IPS-11a (cell line): Measurements from ENCODE around the gene RASA3.
"Not testable (repeated sequence)": the region's sequence is repeated elsewhere in the genome, so short reads cannot be mapped to it uniquely, and the experiment has no call there.

ENCODE experiments used
- H3K4me3 ChIP-seq: one replicate; pipeline ENCODE4 v1.5.1; 2013; ENCODE audit warnings: low read depth, low read length, control low read depth

Gene RASA3

DNA sequence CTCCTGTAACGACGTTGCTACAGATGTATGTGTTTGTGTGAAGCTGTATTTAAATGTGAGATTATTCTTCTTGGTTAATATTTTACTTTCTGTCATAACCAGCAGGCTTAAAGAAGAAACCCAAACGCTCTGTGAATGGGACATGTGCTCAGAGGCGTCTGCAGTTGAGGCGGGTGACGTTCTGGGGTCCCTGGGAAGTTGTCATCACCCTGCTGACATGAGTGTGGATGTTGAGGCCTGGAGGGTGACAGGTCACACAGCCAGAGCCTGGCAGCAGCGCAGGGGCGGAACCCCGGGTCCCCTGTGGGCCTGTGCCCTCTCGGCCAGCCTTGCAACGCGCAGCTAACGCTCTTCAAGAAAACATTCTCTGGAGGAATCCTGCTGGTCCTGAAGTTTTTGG, 16.6 kb downstream of the RASA3 start:
- H3K4me3 ChIP-seq, result no peak overlapping the region

DNA sequence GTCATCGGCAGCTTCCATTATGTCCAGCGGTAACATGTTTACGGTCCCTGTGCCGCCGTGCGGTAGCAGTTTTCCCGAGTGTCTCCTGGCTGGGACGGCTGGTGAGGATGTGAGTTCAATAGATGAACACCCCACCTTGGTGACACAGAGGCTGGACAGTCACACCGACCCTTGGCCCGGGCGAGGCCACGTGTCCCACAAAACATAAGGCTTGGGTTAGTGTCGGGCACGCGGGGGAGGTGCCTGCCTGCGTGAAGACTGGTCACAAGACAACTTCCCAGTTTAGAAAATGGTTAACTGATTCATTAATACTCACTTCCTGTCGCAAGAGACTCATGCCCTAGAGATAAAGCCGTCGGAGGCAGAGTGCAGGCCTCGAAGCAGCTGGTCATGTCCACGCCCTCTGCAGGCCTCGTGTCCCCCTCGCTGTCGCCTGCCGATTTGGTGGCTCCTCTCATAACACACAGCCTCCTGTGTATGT, 17.2 kb downstream of the RASA3 start:
- no peak overlapping the region for H3K4me3 ChIP-seq

DNA sequence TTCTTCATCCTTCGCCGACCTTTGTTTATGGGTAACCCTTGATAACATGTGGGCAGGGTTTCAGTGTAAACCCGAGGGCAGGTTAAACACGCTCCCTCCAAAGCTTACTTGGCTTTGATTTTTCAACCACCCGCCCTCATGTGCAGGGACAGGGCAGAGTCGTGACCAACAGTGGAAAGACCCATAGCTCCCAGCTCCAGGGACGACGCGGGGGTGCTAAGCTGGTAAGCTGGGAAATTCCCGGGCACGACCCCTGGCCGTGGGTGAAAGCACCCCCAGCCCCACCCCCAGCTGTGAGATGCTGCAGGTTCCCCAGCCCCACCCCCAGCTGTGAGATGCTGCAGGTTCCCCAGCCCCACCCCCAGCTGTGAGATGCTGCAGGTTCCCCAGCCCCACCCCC, 17.8 kb downstream of the RASA3 start:
- not testable (repeated sequence) for H3K4me3 ChIP-seq

DNA sequence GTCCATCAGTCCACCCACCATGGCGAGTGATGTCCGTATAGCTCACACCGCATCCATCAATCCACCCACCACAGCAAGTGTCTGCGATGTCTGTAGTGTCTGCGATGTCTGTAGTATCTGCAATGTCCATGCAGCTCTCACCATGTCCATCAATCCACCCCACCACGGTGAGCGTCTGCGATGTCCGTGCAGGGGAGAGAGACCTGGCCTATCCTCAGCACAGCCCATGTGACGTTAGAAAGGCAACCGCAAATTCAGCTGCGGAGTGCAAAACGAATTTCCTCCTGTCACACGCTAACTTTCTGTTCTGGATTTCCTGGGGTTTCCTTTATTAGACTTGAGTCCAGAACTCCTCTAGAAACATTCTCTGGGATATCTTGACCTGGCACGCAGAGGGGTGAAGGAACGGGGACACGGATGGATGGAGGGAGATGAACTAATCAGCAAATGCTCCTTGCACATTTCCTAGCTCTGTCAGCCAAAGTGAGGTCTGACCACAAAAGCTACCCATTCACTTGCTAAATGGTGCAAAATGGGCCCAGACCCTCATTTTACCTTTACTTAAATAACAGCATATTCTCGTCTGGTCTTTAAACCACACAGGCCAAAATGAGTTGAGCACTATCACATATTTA, 18.3 kb downstream of the RASA3 start:
- H3K4me3 ChIP-seq, result no peak overlapping the region

DNA sequence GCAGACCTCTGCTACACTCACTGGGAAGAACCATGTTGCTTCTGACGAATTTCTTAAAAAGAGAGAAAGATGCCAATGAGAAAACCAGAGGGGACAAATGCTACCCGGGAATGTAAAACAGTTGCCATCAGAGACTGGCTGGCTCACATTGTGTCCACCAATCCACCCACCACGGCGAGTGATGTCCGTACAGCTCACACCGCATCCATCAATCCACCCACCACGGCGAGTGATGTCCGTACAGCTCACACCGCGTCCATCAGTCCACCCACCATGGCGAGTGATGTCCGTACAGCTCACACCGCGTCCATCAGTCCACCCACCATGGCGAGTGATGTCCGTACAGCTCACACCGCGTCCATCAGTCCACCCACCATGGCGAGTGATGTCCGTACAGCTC, 19.0 kb downstream of the RASA3 start:
- H3K4me3 ChIP-seq, result not testable (repeated sequence)

DNA sequence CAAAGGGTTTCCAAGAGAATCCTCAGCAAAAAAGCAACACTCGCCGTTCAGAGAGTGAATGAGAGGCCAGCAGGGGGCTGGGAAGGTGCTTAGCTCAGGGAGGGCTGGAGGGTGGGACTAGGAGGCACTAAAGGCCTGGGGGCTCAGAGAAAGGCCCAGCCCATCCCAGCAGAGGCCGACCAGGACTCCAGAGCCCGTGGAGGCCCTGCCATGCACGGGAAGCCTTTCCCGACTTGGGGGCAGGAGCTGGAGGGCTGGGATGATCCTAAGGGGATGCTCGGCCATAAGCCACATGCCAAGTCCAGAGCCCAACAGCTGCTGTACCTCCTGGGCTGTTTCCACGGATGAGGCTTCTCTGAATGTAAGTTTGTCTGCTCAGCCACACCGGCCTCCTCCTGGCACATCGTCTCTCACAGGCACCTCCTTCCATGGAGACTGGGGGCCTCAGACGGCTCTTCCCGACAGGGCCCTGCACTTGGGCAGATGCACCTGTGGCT, 19.5 kb downstream of the RASA3 start:
- no peak overlapping the region for H3K4me3 ChIP-seq

DNA sequence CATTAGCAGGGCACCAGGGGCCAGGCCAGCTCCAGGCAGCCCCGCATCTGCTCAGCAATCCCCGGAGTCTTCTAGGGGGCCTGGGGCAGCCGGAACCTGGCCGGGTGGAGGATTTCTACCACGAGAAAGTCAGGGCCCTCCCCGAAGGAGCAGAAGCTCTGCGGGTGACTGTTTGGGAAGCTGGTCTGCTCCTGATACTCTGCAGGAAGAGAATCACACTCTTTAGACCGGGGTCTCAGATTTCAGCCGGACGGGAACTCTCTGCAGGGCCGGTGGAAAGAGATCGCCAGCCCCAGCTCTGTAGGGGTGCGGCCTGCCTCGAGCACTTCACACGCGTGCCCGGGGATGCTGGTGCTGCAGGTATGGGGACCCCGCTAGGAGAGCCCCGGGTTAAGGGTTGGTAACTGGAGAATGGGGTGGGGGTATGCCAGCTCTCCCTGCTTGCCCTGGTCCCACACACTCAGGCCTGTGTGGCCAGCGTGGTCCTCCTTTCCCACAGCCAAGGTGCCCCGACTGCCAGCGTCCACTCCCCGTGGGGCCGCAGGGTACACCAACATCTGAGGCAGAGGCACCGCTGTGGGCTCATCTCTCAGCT, 20.1 kb downstream of the RASA3 start:
- no peak overlapping the region for H3K4me3 ChIP-seq

DNA sequence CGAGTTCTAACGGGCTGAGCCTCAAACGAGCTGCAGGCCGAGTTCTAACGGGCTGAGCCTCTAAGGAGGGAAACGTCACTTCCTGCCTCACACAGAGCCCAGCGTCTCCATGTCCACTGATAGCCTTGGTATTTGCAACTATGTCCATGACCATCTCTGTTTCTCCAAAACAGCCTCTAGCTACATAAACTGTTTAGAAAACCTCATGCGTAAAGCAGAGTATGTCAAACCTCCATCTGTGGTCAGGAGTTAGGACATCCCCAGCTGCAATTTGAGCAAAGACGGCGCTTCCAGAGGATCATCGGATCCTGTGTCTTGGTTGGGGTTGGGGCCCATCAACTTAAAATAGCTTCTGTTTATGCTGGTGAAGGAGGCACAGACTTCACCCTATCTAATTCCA, 20.8 kb downstream of the RASA3 start:
- no peak overlapping the region for H3K4me3 ChIP-seq

DNA sequence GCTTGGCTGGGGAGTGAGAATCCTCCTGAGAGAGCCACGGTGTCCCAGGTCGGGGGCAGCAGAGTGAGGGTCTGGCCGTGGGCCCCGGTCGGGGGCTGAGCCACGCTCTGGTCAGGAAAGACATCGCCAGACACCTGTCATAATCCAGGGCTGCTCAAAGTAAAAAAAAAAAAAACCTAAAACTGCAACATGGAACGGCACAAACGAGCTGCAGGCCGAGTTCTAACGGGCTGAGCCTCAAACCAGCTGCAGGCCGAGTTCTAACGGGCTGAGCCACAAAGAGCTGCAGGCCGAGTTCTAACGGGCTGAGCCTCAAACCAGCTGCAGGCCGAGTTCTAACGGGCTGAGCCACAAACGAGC, 21.6 kb downstream of the RASA3 start:
- H3K4me3 ChIP-seq, result not testable (repeated sequence)

DNA sequence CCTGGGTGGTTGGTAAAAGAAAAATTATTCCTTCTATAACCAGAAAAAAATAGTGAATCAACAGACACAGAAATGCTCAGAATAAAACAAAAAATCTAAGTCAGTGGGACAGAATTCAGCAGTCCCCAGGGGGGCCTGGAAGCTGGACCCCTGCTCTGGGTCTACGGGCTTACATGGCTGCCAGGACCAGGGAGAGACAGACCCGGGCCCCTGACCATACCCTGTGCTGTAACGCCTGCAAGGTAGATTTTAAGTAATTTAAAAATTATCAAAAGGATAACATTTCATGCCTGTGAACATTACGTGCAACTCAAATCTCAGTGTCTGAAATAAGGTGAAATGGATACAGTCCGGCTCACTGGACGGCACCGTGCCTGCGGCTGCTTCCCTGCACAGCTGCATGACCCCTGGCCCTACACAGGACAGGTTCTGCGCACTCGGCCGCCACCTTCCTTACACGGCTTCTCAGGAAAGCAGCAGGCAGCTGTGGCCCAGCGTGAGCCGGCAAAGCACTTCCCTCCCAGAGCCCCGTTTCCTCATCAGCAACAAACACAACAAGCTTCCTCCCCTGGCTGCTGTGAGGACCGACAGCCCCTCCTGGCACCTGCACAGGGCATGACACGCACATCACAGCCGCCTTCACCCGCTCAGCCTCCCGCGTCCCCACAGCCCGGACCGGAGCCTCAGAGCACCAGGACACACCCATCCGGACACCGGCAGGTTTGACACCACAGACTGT, 22.2 kb downstream of the RASA3 start:
- H3K4me3 ChIP-seq, result no peak overlapping the region

DNA sequence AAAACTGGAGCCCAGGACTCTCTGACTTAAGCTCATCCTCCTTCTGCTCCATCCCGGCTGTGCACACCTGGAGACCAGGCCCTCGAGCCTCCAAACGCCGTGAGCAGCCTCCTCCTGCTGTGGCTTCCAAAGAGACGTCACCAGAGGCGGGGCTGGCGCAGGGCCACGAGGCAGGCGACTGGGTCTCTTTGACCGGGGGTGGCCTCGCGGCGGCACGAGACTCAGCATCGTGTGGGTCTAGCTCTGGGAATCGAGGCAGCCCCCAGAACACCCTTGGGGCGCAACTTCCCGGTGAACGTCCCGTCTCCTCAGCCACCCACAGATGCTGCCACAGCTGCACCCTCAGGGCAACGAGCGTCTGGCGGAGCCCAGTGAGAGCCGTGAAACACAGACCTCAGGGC, 22.8 kb downstream of the RASA3 start:
- no peak overlapping the region for H3K4me3 ChIP-seq

DNA sequence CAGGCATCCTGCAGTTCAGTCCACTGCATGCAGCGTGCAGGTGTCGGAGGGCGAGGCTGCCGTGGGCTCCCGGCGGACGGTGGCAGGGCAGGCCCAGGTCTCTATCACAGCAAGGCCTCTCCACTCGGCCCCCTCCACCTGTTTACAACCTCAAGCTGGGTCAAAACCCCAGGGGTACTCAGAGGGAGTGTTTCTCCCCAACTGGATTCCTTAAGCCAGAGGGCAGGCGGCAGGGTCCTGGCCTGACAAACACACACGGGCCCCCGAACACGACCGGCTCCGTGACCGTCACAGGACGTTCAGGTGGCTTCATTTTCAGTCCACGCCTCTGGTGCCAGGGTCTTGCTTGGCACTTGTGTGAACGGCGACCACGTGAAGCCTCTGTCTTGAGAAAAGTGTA, 23.5 kb downstream of the RASA3 start:
- H3K4me3 ChIP-seq, result no peak overlapping the region

DNA sequence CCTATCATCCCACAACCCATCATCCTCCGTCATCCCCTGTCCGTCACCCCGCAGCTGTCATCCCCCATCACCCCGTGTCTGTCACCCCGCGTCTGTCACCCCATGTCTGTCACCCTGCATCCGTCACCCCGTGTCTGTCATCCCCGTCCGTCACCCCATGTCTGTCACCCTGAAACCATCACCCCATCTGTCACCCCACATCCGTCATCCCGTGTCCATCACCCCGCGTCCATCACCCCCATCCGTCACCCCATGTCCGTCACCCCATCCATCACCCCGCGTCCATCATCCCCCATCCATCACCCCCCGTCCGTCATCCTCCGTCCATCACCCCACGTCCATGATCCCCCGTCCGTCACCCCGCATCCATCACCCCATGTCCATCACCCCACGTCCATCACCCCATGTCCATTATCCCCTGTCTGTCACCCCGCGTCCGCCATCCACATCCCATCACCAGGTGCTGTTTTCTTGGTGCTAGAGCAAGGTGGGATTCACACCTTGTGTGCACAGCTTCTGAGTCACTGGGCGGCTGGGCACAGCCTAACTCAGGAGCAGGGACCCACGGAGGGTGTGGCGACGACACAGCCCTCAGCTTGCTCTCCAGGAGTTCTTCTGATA, 24.2 kb downstream of the RASA3 start:
- no peak overlapping the region for H3K4me3 ChIP-seq

DNA sequence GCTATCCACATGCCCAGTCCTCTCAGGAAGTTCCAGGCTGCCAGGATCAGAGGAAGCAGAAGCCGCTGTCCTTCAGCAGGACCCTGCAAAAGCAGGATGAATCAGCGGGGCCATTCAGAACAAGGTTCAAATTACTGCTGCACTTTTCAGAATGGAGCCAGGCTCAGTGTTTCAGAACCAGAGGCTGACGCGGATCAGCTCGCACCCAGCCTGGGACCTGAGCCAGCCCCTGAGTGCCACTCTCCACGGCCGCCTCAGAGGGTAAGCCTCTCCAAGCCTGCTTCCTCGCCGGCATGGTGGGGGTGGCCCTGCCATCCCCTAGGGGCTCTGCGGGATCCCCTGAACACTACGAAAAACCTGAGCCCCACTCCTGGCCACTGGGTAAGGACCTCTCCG, 24.7 kb downstream of the RASA3 start:
- H3K4me3 ChIP-seq, result no peak overlapping the region

DNA sequence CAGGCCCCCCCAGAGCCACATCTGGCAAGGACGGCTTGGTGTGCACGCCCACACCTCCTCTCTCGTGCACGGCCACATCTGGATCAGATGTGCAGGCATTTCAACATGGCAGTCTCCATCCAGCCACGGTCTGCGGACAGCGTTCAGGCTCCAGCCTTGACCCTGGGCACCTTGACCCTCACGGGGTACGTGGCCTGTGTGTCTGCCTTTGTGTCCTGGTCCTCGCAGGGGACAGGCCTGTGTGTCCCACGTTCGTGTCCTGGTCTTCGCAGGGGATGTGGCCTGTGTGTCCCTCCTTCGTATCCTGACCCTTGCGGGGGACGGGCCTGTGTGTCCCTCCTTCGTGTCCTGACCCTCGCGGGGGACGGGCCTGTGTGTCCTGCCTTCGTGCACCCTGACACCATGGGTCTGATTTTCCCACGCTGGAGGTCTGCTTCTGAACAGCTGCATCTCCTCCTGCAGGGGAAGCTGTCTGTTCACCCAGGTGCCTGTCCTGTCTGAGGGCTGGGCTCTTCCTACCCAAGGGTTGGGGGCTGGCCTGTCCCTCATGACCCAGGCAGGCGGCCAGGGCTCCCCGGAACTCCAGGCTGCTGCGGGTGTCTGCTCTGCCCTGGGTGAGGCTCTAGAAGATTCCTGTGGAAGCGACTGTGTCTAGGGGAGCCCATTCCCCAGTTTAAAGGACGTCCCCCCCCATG, 25.3 kb downstream of the RASA3 start:
- H3K4me3 ChIP-seq, result no peak overlapping the region

DNA sequence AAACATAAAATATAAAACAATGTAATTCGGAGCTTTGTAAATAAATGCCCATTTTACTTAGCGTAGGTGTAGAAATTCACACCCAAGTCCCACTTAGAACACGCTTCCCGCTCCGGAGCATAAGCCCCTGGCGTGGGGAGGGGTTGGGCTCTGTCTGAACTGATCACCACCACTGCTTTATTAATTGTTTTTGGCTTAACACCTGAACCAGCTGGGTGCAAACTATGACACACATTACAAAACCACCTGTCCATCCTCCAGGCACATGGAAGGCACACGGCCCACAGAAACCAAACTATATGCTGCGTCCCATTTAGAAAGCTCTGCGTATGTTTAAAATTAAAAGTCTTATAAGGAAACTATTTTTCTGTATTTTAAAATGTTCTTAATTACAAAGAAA, 25.9 kb downstream of the RASA3 start:
- no peak overlapping the region for H3K4me3 ChIP-seq

DNA sequence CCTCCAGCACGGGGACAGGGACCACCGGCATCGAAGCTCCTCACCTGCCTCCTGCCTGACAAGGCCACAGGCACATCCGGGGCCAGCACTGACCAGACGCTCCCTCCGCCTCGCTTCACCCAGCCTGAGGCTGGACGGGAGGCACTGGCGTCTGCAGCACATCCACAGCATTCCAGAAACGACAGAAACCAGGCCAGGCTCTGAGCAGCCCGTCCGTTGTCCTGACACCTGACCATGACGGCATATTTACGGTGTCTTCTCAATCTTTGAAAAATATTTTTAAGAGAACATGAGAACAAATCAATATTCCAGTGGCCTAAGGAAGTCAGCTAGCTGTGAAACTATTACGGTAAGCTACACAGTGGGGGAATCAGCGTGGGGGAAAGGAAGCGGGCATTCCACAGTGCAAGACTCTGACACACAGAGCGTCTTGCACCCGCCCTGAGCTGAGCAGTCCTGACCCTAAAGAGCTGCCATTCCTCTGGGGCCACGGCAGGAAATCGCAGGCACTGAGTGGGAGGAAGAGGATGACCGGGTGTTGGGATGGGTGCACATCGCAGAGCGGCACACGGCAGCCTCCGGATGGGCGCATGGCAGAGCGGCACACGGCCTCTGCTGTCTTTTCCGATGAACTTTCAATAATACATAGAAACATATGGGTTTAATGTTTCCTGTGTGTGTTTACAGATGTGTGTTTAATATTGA, 26.8 kb downstream of the RASA3 start:
- no peak overlapping the region for H3K4me3 ChIP-seq

DNA sequence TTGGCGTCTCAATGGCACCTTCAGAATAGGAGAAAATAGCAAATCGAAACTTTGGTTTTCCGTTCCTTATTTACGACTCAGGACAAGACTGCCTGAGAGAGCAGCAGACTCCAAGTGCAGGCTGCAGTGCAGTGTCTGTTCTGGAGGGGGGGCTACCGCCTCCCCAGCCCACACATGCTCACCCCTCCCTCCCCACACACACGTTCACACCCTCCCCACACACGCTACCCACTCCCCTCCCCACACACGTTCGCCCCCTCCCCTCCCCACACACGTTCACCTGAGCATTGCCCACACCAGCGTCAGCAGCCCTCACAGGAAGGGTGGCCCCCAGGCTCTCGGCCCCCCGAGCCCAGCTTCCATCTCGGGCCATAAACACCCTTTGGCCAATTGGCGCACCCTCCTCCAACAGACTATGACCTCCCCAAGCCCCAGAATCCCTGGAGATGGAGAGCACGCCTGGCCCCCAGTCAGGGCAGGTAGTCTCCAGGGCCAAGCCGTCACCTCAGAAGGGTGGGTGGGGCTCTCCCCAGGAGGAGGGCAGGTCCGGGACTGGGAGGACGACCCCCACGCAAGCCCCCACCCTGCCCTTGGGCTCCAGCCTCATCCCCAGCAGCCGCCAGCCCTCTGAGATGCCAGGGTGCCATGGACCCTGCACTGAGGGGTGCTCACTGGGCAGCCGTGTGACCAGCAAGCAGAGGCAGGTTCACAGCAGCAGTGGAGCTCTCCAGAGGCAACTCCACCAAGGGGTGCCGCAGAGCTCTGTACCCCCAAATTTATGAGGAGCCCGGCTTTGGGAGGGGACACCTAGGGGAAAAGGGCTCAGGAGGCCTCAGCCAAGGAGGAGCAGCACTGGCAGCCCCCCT, 27.5 kb downstream of the RASA3 start:
- no peak overlapping the region for H3K4me3 ChIP-seq

DNA sequence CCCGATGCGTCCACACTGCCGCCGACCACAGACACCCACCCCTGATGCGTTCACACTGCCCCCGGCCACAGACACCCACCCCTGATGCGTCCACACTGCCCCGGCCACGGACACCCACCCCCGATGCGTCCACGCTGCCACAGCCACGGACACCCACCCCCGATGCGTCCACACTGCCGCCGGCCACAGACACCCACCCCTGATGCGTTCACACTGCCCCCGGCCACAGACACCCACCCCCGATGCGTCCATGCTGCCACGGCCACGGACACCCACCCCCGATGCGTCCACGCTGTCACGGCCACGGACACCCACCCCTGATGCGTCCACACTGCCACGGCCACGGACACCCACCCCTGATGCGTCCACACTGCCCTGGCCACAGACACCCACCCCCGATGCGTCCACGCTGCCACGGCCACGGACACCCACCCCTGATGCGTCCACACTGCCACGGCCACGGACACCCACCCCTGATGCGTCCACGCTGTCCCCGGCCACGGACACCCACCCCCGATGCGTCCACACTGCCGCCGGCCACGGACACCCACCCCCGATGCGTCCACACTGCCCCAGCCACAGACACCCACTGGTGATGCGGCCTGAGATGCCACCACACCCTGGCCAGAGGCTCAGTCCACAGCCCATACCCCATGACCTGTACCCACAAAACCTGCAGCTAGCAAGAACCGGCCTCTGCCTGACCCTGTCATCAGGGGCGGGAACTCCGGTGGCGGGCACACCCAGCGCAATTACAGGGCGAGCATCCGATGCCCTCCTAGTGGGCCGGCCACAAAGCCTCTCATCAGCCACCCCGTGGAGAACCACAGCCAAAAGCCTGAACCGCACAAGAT, 28.4 kb downstream of the RASA3 start:
- no peak overlapping the region for H3K4me3 ChIP-seq
